SH-SY5Y (cell line): ENCODE data around the gene SPOCK2.

Source experiments
- GATA2 ChIP-seq: IDR thresholded peaks from 2 replicates; pipeline ENCODE4 v1.6.1; 2011; ENCODE audit warnings: mild to moderate bottlenecking, low read depth, low read length
- GATA3 ChIP-seq: IDR thresholded peaks from 2 replicates; pipeline ENCODE4 v1.6.1; 2011; ENCODE audit warnings: low read depth, mild to moderate bottlenecking, low read length, moderate library complexity

DNA sequence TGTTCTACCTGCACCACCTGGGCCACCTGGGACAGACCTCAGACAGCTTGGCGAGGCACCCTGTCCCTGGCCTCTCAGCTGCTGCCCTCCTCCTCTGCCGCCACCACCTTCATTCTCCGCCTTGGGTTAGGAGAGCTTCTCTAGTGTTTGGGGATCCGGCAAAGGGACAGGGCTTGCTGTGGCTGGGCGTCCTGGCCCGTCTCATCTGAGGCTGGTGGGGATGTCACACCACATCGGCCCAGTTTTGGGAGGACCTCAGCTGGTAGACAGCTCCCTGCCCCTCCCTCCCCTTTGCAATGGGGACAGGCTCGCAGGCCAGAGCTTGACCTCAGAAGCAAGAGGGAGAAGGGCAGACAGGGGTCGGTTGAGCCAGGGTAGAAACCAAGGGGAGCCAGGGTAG lies 26.4 kb downstream of the SPOCK2 start:
- TF ChIP-seq GATA2 (no peak), GATA3 (no peak)
